Transverse colon (tissue), 4 donors: Measurements from ENCODE around the gene PLET1.

Source experiments
- POLR2A ChIP-seq: fragments of 450-650 bp; IDR thresholded peaks from one replicate; pipeline ENCODE4 v1.6.1; 2016; ENCODE audit warnings: antibody characterized with exemption, mild to moderate bottlenecking, moderate library complexity
- POLR2AphosphoS5 ChIP-seq, 3 donors: sonication (generic); formaldehyde crosslinking; IDR thresholded peaks; one replicate each; pipeline ENCODE4 v1.6.1; 2016; ENCODE audit warnings: antibody characterized with exemption in 3 of 3
- TF ChIP-seq, protein P1 (sequence below), 5 experiments: fragments of 200-600 bp in 3 of 5; fragments of 450-650 bp in 2 of 5; sonication (generic) in 3 of 5; IDR thresholded peaks; 1 replicate in 2 of 5; 2 replicates in 3 of 5; pipeline ENCODE4 v1.5.1; 2016 to 2017; ENCODE audit warnings: antibody characterized with exemption in 5 of 5, inconsistent platforms in 3 of 5, mild to moderate bottlenecking in 2 of 5, moderate library complexity in 1 of 5

DNA sequence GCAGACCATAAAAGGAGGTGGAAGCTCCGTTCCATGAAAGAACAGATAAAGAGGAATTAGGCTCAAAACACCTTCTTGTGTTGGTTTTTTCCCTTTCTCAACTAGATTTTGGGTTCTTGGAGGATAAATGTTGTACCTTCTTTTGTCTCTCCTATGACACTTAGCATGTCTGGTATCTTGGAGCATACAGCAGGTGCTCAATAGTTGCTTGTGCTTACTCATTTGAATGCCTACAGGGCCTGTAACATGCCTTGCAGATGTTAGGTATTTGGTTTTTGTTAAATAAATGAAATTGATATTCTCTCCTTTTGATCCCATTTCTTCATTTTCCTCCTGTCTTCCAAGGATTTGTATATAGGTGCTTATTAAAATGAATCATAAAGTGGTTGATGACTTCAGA is 16.4 kb upstream of the PLET1 start:
- no peak for TF ChIP-seq POLR2AphosphoS5 (IDR thresholded peaks at IDR 0.05)
- TF ChIP-seq, protein P1, sequence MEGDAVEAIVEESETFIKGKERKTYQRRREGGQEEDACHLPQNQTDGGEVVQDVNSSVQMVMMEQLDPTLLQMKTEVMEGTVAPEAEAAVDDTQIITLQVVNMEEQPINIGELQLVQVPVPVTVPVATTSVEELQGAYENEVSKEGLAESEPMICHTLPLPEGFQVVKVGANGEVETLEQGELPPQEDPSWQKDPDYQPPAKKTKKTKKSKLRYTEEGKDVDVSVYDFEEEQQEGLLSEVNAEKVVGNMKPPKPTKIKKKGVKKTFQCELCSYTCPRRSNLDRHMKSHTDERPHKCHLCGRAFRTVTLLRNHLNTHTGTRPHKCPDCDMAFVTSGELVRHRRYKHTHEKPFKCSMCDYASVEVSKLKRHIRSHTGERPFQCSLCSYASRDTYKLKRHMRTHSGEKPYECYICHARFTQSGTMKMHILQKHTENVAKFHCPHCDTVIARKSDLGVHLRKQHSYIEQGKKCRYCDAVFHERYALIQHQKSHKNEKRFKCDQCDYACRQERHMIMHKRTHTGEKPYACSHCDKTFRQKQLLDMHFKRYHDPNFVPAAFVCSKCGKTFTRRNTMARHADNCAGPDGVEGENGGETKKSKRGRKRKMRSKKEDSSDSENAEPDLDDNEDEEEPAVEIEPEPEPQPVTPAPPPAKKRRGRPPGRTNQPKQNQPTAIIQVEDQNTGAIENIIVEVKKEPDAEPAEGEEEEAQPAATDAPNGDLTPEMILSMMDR (IDR thresholded peaks at IDR 0.05): no peak
- TF ChIP-seq POLR2A: no peak
